ENCODE measurements around the gene LRP3. TPM values are rescaled to one million over a fixed set of nuclear protein-coding genes. Genes with fewer than 3 reads are reported as not detected.

Gene LRP3
- total and polyA plus RNA-seq, 2 of the 13 experiments (the other 11 are each of a cell fraction or from before 2014, with no cell fraction given), result 17.6 to 51.6 TPM

DNA sequence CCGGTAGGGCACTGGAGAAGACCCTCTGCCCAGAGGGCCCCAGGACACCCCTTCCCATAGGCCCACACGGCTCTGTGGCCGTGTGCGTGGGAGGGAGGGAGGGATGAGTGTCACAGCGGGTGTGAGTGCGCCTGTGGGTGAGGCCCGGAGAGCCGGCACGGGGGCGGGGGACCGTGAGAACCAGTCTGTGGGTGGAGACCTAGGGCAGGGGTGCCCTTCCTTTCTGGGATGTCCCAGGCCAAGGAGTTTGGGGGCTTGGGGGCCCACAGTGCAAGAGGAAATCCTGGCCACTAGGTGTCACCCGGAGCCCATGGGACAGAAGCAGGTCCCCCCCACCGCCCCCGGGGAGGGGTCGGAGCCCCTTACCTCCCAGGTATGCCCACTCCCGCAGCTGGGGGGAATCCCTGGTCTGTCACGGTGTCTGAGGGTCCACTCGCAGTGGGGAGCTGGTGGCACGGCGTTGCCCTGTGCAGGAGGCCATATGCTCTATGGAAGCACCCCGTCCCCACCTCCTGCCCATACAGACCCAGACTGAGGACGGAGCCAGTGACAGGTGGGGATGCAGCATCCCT, 47.5 kb downstream of the LRP3 start (continued):
- TF ChIP-seq YY1 (IDR thresholded peaks at IDR 0.05; ENCODE audit: insufficient read depth, insufficient replicate concordance, low read depth, low read length) (peak; percentile 18), ZBTB8A (CRISPR knock-in tag; IDR thresholded peaks at IDR 0.05; ENCODE audit: borderline replicate concordance, low read depth) (0 out of 2 replicates have a peak, but pooled peaks have one; percentile 20), ZNF224 (CRISPR knock-in tag; IDR thresholded peaks at IDR 0.05) (0 out of 2 replicates have a peak, but pooled peaks have one; percentile 43), ZNF589 (CRISPR knock-in tag; conservative IDR thresholded peaks at IDR 0.05) (no peak), FOXM1 (CRISPR knock-in tag; IDR thresholded peaks at IDR 0.05) (no peak), ZNF569 (CRISPR knock-in tag; IDR thresholded peaks at IDR 0.05; ENCODE audit: borderline replicate concordance) (no peak), BHLHE40 (IDR thresholded peaks at IDR 0.05; ENCODE audit: low read length) (no peak), ZNF577 (CRISPR knock-in tag; IDR thresholded peaks at IDR 0.05; ENCODE audit: borderline replicate concordance, low read depth) (no peak), ZFAT (CRISPR knock-in tag; conservative IDR thresholded peaks at IDR 0.05) (no peak), PLRG1 (conservative IDR thresholded peaks at IDR 0.05) (no peak), NONO (IDR thresholded peaks at IDR 0.05) (no peak), NONO (CRISPR knock-in tag; conservative IDR thresholded peaks at IDR 0.05) (no peak), NBN (conservative IDR thresholded peaks at IDR 0.05) (no peak), IKZF1 (IDR thresholded peaks at IDR 0.05) (no peak), RCOR2 (CRISPR knock-in tag; IDR thresholded peaks at IDR 0.05) (no peak), PAWR (CRISPR knock-in tag; IDR thresholded peaks at IDR 0.05; ENCODE audit: borderline replicate concordance) (no peak), RNF2 (conservative IDR thresholded peaks at IDR 0.05; ENCODE audit: low read depth) (no peak), ZNF33B (CRISPR knock-in tag; IDR thresholded peaks at IDR 0.05) (no peak)
- TF ChIP-seq, protein P1, sequence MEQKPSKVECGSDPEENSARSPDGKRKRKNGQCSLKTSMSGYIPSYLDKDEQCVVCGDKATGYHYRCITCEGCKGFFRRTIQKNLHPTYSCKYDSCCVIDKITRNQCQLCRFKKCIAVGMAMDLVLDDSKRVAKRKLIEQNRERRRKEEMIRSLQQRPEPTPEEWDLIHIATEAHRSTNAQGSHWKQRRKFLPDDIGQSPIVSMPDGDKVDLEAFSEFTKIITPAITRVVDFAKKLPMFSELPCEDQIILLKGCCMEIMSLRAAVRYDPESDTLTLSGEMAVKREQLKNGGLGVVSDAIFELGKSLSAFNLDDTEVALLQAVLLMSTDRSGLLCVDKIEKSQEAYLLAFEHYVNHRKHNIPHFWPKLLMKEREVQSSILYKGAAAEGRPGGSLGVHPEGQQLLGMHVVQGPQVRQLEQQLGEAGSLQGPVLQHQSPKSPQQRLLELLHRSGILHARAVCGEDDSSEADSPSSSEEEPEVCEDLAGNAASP (CRISPR knock-in tag; IDR thresholded peaks at IDR 0.05; ENCODE audit: borderline replicate concordance), result no peak
- TF ChIP-seq, protein P2, sequence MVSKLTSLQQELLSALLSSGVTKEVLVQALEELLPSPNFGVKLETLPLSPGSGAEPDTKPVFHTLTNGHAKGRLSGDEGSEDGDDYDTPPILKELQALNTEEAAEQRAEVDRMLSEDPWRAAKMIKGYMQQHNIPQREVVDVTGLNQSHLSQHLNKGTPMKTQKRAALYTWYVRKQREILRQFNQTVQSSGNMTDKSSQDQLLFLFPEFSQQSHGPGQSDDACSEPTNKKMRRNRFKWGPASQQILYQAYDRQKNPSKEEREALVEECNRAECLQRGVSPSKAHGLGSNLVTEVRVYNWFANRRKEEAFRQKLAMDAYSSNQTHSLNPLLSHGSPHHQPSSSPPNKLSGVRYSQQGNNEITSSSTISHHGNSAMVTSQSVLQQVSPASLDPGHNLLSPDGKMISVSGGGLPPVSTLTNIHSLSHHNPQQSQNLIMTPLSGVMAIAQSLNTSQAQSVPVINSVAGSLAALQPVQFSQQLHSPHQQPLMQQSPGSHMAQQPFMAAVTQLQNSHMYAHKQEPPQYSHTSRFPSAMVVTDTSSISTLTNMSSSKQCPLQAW (CRISPR knock-in tag; IDR thresholded peaks at IDR 0.05), result peak; percentile 29; the same call in 1 of the 2 replicates
- TF ChIP-seq, protein P3, sequence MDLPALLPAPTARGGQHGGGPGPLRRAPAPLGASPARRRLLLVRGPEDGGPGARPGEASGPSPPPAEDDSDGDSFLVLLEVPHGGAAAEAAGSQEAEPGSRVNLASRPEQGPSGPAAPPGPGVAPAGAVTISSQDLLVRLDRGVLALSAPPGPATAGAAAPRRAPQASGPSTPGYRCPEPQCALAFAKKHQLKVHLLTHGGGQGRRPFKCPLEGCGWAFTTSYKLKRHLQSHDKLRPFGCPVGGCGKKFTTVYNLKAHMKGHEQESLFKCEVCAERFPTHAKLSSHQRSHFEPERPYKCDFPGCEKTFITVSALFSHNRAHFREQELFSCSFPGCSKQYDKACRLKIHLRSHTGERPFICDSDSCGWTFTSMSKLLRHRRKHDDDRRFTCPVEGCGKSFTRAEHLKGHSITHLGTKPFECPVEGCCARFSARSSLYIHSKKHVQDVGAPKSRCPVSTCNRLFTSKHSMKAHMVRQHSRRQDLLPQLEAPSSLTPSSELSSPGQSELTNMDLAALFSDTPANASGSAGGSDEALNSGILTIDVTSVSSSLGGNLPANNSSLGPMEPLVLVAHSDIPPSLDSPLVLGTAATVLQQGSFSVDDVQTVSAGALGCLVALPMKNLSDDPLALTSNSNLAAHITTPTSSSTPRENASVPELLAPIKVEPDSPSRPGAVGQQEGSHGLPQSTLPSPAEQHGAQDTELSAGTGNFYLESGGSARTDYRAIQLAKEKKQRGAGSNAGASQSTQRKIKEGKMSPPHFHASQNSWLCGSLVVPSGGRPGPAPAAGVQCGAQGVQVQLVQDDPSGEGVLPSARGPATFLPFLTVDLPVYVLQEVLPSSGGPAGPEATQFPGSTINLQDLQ (CRISPR knock-in tag; IDR thresholded peaks at IDR 0.05), result no peak
- TF ChIP-seq, protein P4, sequence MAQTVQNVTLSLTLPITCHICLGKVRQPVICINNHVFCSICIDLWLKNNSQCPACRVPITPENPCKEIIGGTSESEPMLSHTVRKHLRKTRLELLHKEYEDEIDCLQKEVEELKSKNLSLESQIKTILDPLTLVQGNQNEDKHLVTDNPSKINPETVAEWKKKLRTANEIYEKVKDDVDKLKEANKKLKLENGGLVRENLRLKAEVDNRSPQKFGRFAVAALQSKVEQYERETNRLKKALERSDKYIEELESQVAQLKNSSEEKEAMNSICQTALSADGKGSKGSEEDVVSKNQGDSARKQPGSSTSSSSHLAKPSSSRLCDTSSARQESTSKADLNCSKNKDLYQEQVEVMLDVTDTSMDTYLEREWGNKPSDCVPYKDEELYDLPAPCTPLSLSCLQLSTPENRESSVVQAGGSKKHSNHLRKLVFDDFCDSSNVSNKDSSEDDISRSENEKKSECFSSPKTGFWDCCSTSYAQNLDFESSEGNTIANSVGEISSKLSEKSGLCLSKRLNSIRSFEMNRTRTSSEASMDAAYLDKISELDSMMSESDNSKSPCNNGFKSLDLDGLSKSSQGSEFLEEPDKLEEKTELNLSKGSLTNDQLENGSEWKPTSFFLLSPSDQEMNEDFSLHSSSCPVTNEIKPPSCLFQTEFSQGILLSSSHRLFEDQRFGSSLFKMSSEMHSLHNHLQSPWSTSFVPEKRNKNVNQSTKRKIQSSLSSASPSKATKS (CRISPR knock-in tag; IDR thresholded peaks at IDR 0.05), result no peak
- TF ChIP-seq, protein P5, sequence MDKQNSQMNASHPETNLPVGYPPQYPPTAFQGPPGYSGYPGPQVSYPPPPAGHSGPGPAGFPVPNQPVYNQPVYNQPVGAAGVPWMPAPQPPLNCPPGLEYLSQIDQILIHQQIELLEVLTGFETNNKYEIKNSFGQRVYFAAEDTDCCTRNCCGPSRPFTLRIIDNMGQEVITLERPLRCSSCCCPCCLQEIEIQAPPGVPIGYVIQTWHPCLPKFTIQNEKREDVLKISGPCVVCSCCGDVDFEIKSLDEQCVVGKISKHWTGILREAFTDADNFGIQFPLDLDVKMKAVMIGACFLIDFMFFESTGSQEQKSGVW (CRISPR knock-in tag; IDR thresholded peaks at IDR 0.05; ENCODE audit: borderline replicate concordance), result no peak
